ENCODE measurements around the gene RCVRN. TPM values are rescaled to one million over a fixed set of nuclear protein-coding genes. Genes with fewer than 3 reads are reported as not detected.

The RCVRN gene
- not detected in 2 replicates for total RNA-seq

DNA sequence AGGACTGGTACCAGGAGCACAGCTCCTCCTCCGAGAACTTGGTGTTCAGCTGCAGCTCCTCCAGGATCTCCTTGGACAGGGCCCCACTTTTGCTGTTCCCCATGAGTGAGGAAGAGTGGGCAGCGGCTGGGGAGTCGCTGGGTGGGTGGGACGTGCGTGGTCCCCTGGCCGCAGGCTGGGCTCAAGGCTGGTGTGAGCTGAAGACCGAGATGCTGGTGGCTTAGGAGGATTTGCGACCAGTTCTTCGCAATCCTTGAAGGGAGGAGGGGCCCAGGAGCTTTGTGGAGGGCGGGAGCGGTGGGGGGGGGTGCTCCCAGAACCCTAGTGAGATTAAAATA is at the start of gene RCVRN:
Gene RCVRN (minus strand): TSS at position 194 of the 338 bp plus-strand sequence. CDS start 91 bp downstream, at position 103.

Other genes with a start within 250 kb of the RCVRN start
- gene DHRS7C, start 113.7 kb downstream of the RCVRN start, total RNA-seq: not detected in 2 replicates
- gene GSG1L2, start 83.2 kb downstream of the RCVRN start, total RNA-seq: not detected in 2 replicates
- under 0.01 TPM in 1 of 2 replicates, not detected in the other for gene GLP2R, start 79.3 kb downstream of the RCVRN start, total RNA-seq

Data from bronchus fibroblast of lung (primary cell).